ENCODE results near the gene SLX9.
"Not testable (repeated sequence)": the region's sequence is repeated elsewhere in the genome, so short reads cannot be mapped to it uniquely, and the experiment has no call there.

The SLX9 gene

GRCh38 chr21:45019076-45019886, 79.5 kb downstream of the SLX9 start:
- no peak for DNase-seq (ENCODE audit: low read depth)

DNA sequence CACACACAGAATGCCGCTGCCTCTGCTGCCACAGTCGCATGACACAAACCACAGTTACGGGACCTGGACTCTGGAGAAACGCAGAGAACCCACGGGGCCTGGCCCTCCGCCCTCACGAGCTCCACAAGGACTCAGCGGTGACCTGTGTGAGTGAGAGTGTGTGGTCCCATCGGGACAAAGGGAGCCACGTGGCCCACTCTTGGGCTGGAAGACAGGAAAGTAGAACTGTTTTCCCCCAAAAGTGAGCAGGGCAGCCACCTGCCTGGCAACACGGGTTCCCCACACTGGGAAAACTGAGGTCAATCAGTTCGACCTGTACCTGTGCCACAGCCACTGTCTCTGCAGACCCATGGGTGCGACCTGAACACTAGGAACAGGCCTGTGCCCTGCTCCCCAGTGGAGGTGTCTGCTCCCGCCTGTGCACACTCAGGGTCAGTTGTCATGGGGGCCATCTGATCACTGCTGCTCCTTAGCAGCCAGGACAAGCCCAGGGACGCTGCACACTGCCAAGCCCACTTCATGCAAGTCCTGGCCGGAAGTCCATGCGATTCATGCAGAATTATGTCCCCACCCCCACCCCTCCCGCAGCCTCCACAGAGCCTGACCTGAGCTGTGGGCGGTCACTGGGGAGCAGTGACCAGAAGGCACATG, 80.2 kb downstream of the SLX9 start:
- DNase-seq (ENCODE audit: low read depth), result no peak

DNA sequence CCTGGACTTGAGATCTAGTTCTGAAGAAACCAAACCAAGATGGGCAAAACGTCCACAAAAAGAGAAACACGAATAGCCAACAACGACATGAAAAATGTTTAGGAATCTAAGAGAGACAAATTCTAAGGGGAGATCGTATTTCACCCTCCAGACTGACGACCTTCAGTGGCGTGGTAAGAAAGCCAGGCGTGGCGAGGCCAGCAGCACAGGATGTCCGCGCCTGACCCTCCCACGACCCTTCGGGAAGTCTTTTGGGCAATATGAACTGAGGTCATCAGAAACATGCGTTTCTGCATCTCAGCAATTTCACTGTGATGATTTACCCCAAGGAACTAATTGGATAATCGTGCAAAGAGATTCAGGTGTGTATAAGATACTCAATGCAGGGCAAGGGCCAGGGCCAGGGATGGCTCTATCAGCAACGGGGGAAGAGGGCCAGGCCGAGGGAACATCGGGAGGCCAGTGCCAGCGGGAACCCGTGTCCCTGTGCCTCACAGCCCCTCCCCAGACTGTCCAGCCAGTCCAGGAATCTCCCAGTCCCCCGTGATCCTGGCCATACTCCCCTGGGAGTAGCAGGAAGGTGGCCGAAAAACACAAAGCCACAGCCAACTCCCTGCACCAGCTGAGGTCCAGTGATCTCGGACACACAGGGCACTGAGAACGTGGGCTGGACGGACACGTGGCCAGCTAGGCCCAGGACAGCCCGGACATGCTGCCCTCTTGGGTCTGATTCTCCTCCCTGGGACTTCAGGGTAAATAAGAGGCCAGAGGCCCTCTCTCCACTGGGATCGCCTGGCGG, 81.0 kb downstream of the SLX9 start:
- DNase-seq (ENCODE audit: low read depth), result no peak

GRCh38 chr21:45021428-45022347, 81.9 kb downstream of the SLX9 start:
- DNase-seq (ENCODE audit: low read depth), result no peak

- DNase-seq (ENCODE audit: low read depth), result no peak
These were observed 82.5 kb downstream of the SLX9 start for GRCh38 chr21:45022348-45022675.

- no peak for DNase-seq (ENCODE audit: low read depth)
These were observed 82.9 kb downstream of the SLX9 start for GRCh38 chr21:45022736-45023135.

- DNase-seq (ENCODE audit: low read depth), result not testable (repeated sequence)
These were observed 84.7 kb downstream of the SLX9 start for GRCh38 chr21:45024516-45024915.

DNA sequence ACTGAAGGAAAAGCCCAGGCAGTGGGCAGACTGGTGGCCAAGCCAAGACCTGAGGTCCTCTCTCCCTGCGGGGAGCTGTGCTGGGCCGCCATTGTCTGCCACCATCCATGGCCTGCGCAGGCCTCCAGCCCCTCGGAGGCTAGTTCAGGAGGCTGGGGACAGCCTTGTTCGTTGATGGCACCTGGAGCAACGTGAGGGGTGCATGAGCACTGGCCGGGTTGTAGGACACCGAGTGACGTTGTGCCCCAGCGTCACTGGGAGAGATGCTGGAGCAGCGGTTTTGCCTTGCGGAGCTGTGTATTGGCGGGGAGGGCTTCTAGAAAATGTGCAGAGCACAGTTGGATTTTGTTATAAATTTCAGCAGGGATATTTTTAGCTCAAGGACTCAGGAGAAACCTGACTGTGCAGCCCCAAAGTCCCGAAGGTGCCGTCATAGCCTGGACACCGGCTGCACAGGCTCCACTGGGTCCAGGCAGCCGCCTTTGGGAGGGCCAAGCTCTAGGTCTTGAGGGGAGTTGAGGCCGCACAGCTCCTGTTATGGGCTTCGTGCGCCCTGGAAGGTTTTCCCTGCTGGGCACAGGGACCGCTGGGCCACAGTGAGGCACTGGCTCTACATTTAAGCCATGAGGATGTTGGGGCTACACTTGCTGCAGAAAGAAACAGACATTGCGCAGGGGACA, 86.4 kb downstream of the SLX9 start:
- no peak for DNase-seq (ENCODE audit: low read depth)
